Ascending aorta (tissue), 2 donors: ENCODE measurements around the gene GALNT17. TPM values are rescaled to one million over a fixed set of nuclear protein-coding genes. Genes with fewer than 3 reads are reported as not detected.

Experiments used
- DNase-seq, 2 donors: peaks; one replicate each; pipeline ENCODE4 v3.0.0-alpha.2; 2019; ENCODE audit warnings: low spot score in 2 of 2
- H3K27ac ChIP-seq, 2 donors: fragments of 200-600 bp; sonication (generic); one replicate each; pipeline ENCODE4 v1.5.1; 2016 to 2017; ENCODE audit warnings: mild to moderate bottlenecking in 1 of 2
- H3K27me3 ChIP-seq: fragments of 200-600 bp; sonication (generic); one replicate; pipeline ENCODE4 v1.5.1; 2017
- H3K36me3 ChIP-seq, 2 donors: fragments of 200-600 bp; sonication (generic); one replicate each; pipeline ENCODE4 v1.5.1; 2016
- H3K4me1 ChIP-seq, 2 donors: fragments of 200-600 bp; sonication (generic); one replicate each; pipeline ENCODE4 v1.5.1; 2016 to 2017; ENCODE audit warnings: mild to moderate bottlenecking in 1 of 2
- H3K4me3 ChIP-seq, 2 donors: fragments of 200-600 bp; sonication (generic); one replicate each; pipeline ENCODE4 v1.5.1; 2016 to 2017; ENCODE audit warnings: mild to moderate bottlenecking in 1 of 2
- H3K9me3 ChIP-seq, 2 donors: fragments of 200-600 bp; sonication (generic); one replicate each; pipeline ENCODE4 v1.5.1; 2016
- CTCF ChIP-seq, 3 experiments: fragments of 200-600 bp in 2 of 3; fragments of 450-650 bp in 1 of 3; sonication (generic) in 2 of 3; IDR thresholded peaks; one replicate each; pipeline ENCODE4 v1.5.1; 2016 to 2019; ENCODE audit warnings: antibody characterized with exemption in 3 of 3, mild to moderate bottlenecking in 1 of 3, moderate library complexity in 1 of 3
- intact Hi-C: fragments of 100-400 bp; cut with DNase I; formaldehyde crosslinking; loops from one replicate; pipeline ENCODE4 v1.15.1; 2023
- total RNA-seq: library from RNA; depleted of rRNA; stranded (reverse); fragments of >200 nt; gene quantifications from one replicate; pipeline ENCODE4 v1.1.0, GENCODE V29; 2016

Gene GALNT17
- total RNA-seq, 1 donor from 2014 or later, result 29.8 TPM

DNA sequence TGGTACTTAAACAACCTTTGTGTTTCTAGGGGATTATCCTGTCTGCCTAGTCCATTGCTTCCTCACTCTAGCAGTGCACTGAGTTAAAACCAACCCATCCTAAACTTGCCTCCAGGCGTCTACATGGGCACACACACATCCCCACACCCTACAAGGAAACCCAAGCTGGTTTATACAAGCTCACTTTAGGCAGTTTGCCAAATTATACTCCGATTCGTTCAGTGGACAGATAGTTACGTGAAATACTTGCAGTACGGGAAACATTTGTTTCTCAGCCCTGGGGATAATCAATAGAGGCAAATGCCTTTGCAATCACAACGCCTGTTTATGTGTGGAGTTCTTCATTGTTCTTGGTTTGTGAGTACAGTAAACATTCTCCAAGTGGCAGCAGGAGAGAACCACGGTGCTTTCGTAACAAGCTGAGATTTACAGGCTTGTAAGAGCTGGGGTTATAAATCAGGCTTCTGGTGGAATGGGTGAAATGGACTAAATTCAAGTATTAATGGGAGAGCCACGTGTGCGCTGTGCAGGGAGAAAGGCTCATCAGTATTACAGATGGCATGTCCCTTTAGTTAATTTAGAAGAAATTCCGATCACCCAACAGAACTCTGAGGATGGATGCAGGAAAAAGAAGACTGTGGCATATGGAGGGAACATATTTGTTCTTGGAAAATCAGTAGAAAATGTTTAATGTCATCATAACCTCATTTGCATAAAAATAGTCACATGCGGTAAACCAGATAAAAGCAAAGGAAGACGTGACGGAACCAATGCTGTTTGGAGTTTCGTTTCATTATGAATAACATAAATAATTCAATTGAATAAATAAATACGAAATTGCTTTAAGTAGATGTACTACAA, 217.1 kb downstream of the GALNT17 start:
- intact Hi-C loops, result no loop called here
- Histone ChIP-seq H3K36me3 (no peaks in the 10 kb centered on the region), H3K4me3 (no peak overlapping the region), H3K4me1 (no peaks in the 10 kb centered on the region), H3K27me3 (no peaks in the 10 kb centered on the region), H3K9me3 (no peaks in the 10 kb centered on the region), H3K27ac (no peak overlapping the region)
- DNase-seq, result no peak
- no peak for TF ChIP-seq CTCF (IDR thresholded peaks at IDR 0.05)

DNA sequence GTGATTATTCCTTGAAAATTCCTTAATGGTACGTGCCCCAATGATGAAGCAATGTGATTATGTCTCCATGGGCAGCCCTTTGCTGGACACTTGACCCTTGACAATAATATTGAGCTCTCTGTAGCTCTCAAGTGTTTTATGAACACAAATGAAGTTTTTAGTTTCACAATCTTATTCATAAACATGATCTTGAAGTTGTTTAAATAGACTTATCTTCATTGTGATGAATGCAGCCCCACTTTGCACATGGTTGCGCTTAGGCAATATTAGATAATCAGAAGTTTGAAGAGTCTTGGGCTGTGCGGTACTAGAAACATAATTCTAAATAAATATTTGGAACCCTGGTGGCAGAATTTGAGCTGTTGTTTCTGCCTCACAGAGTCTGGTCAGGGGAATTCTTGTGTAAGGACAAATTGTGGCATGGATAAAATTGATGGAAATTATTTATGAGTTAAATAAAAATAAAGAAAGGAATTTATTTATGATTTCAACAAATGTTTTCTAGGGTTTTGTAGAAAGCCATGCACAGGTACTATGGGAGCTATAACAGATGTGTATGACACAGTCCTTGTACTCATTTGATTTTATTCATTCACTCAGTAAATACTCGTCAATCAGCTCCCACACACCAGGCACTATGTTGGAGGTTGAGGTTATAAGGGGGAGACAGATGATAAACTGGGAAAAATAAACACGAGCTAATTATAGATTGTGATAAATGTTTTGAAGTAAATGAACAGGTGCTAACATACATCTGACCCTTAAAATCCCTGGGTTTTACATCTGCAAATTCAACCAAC, 217.9 kb downstream of the GALNT17 start:
- intact Hi-C loops, result loop anchor here (5.0 to 10.0 kb wide), 2 partner anchors 38 to 215 kb away; partner anchors contain the start of gene GALNT17
- no peak for TF ChIP-seq CTCF (IDR thresholded peaks at IDR 0.05)
- H3K27me3 ChIP-seq, result no peaks in the 10 kb centered on the region
- H3K4me1 ChIP-seq, result no peaks in the 10 kb centered on the region
- no peak for DNase-seq
- no peaks in the 10 kb centered on the region for H3K36me3 ChIP-seq
- H3K9me3 ChIP-seq, result no peaks in the 10 kb centered on the region
- H3K4me3 ChIP-seq, result no peak overlapping the region
- no peak overlapping the region for H3K27ac ChIP-seq

DNA sequence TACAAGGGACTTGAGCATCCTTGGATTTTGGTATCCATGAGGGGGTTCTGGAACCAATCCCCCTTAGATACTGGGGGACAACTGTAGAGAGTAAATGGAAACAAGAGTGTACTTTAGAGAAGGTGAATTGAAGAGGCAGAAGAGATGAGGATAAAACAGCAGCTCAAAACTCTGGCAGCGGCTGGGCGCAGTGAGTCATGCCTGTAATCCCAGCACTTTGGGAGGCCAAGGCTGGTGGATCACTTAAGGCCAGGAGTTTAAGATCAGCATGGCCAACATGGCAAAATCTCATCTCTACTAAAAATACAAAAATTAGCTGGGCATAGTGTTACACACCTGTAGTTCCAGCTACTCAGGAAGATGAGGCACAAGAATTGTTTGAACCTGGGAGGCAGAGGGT, 218.7 kb downstream of the GALNT17 start:
- H3K9me3 ChIP-seq, result no peaks in the 10 kb centered on the region
- no peak for TF ChIP-seq CTCF (IDR thresholded peaks at IDR 0.05)
- H3K27me3 ChIP-seq, result no peaks in the 10 kb centered on the region
- no peaks in the 10 kb centered on the region for H3K36me3 ChIP-seq
- no peaks in the 10 kb centered on the region for H3K4me1 ChIP-seq
- intact Hi-C loops, result loop anchor here (5.0 to 10.0 kb wide), 2 partner anchors 38 to 216 kb away; partner anchors contain the start of gene GALNT17
- DNase-seq, result no peak
- H3K4me3 ChIP-seq, result no peak overlapping the region
- H3K27ac ChIP-seq, result no peak overlapping the region

DNA sequence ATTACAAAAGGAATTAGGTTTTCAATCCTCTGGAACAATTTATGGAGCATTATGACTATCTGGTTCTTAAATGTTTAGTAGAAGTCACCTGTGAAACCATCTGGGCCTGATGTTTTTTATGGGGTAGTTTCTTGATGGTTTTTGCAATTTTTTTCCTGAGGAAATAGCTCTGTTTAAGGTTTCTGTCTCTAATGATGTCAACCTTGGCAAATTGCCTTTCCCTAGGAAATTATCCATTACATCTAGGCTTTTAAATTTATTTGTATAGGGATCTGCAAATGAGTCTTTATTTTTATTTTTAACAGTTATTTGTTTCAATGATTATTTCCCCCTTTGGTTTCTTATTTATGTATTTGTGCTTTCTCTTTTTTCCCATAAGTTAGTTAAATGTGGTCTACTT, 222.8 kb downstream of the GALNT17 start:
- no peak for TF ChIP-seq CTCF (IDR thresholded peaks at IDR 0.05)

GRCh38 chr7:71361451-71362032, 229.6 kb downstream of the GALNT17 start:
- Histone ChIP-seq H3K27me3 (no peaks in the 10 kb centered on the region), H3K4me3 (no peak overlapping the region), H3K4me1 (no peaks in the 10 kb centered on the region), H3K9me3 (no peaks in the 10 kb centered on the region), H3K36me3 (no peaks in the 10 kb centered on the region), H3K27ac (no peak overlapping the region)
- intact Hi-C loops, result loop anchor here (5.0 kb wide), 1 partner anchor 124 kb away; no protein-coding TSS in a partner anchor
- no peak for DNase-seq
- no peak for TF ChIP-seq CTCF (IDR thresholded peaks at IDR 0.05)

More for the DNA sequence above, 222.8 kb downstream of the GALNT17 start:
- intact Hi-C loops, result loop anchor here (5.0 to 10.0 kb wide), 2 partner anchors 42 to 220 kb away; partner anchors contain the start of gene GALNT17
- Histone ChIP-seq H3K27ac (no peak overlapping the region), H3K4me3 (no peak overlapping the region), H3K9me3 (no peaks in the 10 kb centered on the region), H3K27me3 (no peaks in the 10 kb centered on the region), H3K36me3 (no peaks in the 10 kb centered on the region), H3K4me1 (no peaks in the 10 kb centered on the region)
- DNase-seq, result no peak
